ENCODE data around the gene LAS1L.

The LAS1L gene

DNA sequence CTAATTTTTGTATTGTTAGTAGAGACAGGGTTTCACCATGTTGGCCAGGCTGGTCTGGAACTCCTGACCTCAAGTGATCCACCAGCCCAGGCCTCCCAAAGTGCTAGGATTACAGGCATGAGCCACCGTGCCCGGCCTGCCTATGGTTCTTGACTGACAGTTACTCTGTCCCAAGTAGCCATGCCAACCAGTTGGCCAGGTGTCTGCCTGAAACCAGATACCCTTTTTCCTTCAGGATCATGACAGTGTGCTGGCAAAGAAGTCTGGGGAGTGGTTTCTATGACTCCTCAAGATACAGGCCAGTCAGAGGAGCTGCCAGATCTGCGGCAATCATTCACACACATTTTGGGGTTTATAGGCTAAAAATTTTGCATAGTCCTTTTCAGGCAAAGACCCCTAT is 1.7 kb upstream of the LAS1L start (continued):
- TF ChIP-seq ZFP37 (tag by site-specific recombination; IDR thresholded peaks at IDR 0.05), result no peak
- TF ChIP-seq, protein P1, sequence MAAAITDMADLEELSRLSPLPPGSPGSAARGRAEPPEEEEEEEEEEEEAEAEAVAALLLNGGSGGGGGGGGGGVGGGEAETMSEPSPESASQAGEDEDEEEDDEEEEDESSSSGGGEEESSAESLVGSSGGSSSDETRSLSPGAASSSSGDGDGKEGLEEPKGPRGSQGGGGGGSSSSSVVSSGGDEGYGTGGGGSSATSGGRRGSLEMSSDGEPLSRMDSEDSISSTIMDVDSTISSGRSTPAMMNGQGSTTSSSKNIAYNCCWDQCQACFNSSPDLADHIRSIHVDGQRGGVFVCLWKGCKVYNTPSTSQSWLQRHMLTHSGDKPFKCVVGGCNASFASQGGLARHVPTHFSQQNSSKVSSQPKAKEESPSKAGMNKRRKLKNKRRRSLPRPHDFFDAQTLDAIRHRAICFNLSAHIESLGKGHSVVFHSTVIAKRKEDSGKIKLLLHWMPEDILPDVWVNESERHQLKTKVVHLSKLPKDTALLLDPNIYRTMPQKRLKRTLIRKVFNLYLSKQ (tag by site-specific recombination; IDR thresholded peaks at IDR 0.05; ENCODE audit: borderline replicate concordance), result no peak

DNA sequence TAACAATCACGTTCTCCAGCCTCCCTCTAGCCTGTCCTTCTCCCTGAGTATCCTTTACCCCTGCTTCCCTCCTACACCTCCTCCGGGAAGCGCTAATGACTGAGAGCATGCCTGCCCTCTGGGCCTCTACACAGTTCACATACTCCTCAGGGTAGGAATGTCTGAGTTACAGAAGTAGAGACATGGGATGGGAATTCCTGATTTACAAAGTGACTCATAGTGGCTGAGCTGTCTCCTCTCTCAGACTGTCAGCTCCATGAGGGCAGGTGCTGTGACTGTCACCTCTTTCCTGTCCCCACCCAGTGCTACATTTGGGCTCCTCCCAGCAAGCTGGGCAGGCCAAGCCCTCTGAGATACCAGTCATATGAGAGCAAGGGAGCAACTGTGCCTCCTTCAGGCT is 2.6 kb downstream of the LAS1L start:
- TF ChIP-seq, protein P2, sequence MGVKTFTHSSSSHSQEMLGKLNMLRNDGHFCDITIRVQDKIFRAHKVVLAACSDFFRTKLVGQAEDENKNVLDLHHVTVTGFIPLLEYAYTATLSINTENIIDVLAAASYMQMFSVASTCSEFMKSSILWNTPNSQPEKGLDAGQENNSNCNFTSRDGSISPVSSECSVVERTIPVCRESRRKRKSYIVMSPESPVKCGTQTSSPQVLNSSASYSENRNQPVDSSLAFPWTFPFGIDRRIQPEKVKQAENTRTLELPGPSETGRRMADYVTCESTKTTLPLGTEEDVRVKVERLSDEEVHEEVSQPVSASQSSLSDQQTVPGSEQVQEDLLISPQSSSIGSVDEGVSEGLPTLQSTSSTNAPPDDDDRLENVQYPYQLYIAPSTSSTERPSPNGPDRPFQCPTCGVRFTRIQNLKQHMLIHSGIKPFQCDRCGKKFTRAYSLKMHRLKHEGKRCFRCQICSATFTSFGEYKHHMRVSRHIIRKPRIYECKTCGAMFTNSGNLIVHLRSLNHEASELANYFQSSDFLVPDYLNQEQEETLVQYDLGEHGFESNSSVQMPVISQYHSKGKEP (tag by site-specific recombination; IDR thresholded peaks at IDR 0.05), result no peak
- TF ChIP-seq ZNF423 (tag by site-specific recombination; IDR thresholded peaks at IDR 0.05), result no peak
- Histone ChIP-seq H3K4me3 (ENCODE audit: low read depth, low read length) (no peak overlapping the region), H3K4me1 (ENCODE audit: control insufficient read depth, insufficient read depth, low read length) (no peaks in the 10 kb centered on the region), H3K9me3 (ENCODE audit: control insufficient read depth, insufficient read depth, low read depth, low read length) (no peaks in the 10 kb centered on the region), H3K36me3 (ENCODE audit: control insufficient read depth in 2 of 2, insufficient read depth in 1 of 2, low read length in 2 of 2) (peaks cover 14 to 57% of the 10 kb centered on the region in 2 experiments; a peak in 2 of 3 replicates), H3K27ac (ENCODE audit: extremely low read depth, low read depth, low read length) (no peak overlapping the region)
- CTCF ChIA-PET, result interaction anchor here (0.7 to 0.8 kb wide), 2 partner anchors 45 to 646 kb away, joined by 3 read pairs; no protein-coding TSS in a partner anchor
- POLR2A ChIA-PET, result interaction anchor here (0.9 kb wide), 1 partner anchor 12 kb away, joined by 3 read pairs; no protein-coding TSS in a partner anchor

DNA sequence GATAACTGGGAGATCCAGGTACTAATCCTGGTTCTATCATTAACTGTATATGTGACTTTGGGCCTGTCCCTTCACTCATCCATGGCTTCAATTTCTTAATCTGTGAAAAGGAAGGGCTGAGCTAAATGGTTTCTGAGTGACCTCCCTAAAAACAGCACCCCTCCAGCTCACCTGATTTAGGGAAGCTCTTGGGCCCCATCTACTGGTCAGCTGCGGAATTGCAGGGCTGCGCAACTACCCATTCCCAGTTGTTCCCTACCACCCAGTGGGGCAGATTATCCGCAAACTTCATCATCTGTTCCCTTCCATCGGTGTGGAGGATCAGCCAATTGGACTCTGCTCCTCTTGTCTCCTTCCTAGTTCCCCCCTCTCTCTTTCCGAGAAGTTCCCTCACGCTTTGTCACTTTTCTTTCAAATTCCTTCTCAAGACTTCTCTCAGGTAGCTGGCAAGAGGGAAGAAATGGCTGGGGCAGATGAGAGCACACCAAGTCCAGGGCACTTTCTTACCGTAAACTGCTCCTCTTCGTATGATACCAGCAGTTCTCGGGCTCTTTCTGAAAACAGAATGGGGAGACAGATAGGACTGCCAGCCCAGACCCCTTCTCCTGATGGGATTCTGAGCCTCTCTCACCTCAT is 5.8 kb downstream of the LAS1L start:
- POLR2A ChIA-PET, result interaction anchor here (0.7 kb wide), 1 partner anchor 15 kb away, joined by 3 read pairs; no protein-coding TSS in a partner anchor
- Histone ChIP-seq H3K27ac (ENCODE audit: extremely low read depth, low read depth, low read length) (no peak overlapping the region), H3K36me3 (ENCODE audit: control insufficient read depth in 2 of 2, insufficient read depth in 1 of 2, low read length in 2 of 2) (peaks cover 17 to 86% of the 10 kb centered on the region in 2 experiments; a peak in 2 of 3 replicates), H3K9me3 (ENCODE audit: control insufficient read depth, insufficient read depth, low read depth, low read length) (no peaks in the 10 kb centered on the region; the same call in 1 of the 2 replicates), H3K4me3 (ENCODE audit: low read depth, low read length) (no peak overlapping the region), H3K4me1 (ENCODE audit: control insufficient read depth, insufficient read depth, low read length) (no peaks in the 10 kb centered on the region)
- TF ChIP-seq ZNF335 (tag by site-specific recombination; conservative IDR thresholded peaks at IDR 0.05) (no peak), ZNF600 (tag by site-specific recombination; IDR thresholded peaks at IDR 0.05) (0 out of 2 replicates have a peak, but pooled peaks have one; percentile 30), ZNF654 (tag by site-specific recombination; IDR thresholded peaks at IDR 0.05; ENCODE audit: low read depth) (peak; percentile 75)
- TF ChIP-seq, protein P3, sequence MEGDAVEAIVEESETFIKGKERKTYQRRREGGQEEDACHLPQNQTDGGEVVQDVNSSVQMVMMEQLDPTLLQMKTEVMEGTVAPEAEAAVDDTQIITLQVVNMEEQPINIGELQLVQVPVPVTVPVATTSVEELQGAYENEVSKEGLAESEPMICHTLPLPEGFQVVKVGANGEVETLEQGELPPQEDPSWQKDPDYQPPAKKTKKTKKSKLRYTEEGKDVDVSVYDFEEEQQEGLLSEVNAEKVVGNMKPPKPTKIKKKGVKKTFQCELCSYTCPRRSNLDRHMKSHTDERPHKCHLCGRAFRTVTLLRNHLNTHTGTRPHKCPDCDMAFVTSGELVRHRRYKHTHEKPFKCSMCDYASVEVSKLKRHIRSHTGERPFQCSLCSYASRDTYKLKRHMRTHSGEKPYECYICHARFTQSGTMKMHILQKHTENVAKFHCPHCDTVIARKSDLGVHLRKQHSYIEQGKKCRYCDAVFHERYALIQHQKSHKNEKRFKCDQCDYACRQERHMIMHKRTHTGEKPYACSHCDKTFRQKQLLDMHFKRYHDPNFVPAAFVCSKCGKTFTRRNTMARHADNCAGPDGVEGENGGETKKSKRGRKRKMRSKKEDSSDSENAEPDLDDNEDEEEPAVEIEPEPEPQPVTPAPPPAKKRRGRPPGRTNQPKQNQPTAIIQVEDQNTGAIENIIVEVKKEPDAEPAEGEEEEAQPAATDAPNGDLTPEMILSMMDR (tag by site-specific recombination; IDR thresholded peaks at IDR 0.05), result peak; percentile 90
- CTCF ChIA-PET, result interaction anchor here (0.6 to 2.1 kb wide), 20 partner anchors 8 to 1619 kb away, joined by 3 to 24 read pairs (median 3); no protein-coding TSS in a partner anchor

DNA sequence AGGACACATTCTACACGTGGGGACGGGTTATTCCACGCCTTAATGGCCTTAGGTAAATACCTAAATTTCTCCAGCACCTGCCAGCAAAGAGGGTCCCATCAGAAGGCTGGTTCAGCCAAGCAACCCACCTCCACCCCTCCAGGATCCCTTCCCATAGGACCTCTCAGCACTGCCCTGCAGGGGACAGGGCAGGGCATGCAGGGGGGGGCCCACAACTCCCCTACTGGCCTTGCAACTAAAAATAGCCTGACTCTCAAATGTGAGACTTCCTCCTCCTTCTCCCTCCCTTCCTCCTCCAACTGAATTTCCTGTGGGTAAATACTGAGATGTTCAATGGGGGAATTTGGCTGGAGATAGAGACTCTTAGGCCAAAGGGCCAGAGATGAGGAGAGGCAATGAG is 6.3 kb downstream of the LAS1L start:
- H3K27ac ChIP-seq (ENCODE audit: extremely low read depth, low read depth, low read length), result no peak overlapping the region
- peaks cover 17 to 91% of the 10 kb centered on the region in 2 experiments; a peak in 2 of 3 replicates for H3K36me3 ChIP-seq (ENCODE audit: control insufficient read depth in 2 of 2, insufficient read depth in 1 of 2, low read length in 2 of 2)
- no peaks in the 10 kb centered on the region; the same call in 1 of the 2 replicates for H3K9me3 ChIP-seq (ENCODE audit: control insufficient read depth, insufficient read depth, low read depth, low read length)
- ChIA-PET CTCF (interaction anchor here (0.6 to 2.1 kb wide), 15 partner anchors 8 to 1175 kb away, joined by 3 to 24 read pairs (median 3); no protein-coding TSS in a partner anchor), POLR2A (interaction anchor here (0.7 kb wide), 1 partner anchor 14 kb away, joined by 3 read pairs; no protein-coding TSS in a partner anchor)
- no peak for TF ChIP-seq YY2 (tag by site-specific recombination; IDR thresholded peaks at IDR 0.05)
- no peak for TF ChIP-seq GLIS1 (tag by site-specific recombination; IDR thresholded peaks at IDR 0.05)
- no peak overlapping the region for H3K4me3 ChIP-seq (ENCODE audit: low read depth, low read length)
- no peaks in the 10 kb centered on the region; the same call in 1 of the 2 replicates for H3K4me1 ChIP-seq (ENCODE audit: control insufficient read depth, insufficient read depth, low read length)

Measured in HEK293 (cell line).